Naive thymus-derived CD8-positive, alpha-beta T cell (primary cell): ENCODE data around the gene NECAB2. TPM values are rescaled to one million over a fixed set of nuclear protein-coding genes. Genes with fewer than 3 reads are reported as not detected.

Experiments used
- ATAC-seq, 2 donors: fragments of 150-1000 bp; cut with Tn5 transposase in 1 of 2; sonication (Bioruptor Pico), chemical (Tn5 transposase) in 1 of 2; 1 replicate in 1 of 2; 2 replicates in 1 of 2; pipeline ENCODE4 v1.10.0; 2021; ENCODE audit warnings: mild to moderate bottlenecking in 2 of 2, moderate library complexity in 2 of 2
- POLR2A ChIA-PET: fragments of 350-600 bp; sonication (Branson Sonifier 250); formaldehyde crosslinking; loops from one replicate; lab custom pipeline; 2021; ENCODE audit warnings: antibody characterized with exemption; lab: Charles Lee
- DNase-seq, 10 donors: peaks; one replicate each; pipeline versions ENCODE4 v3.0.0 to v3.0.0-alpha.2; 2020 to 2022
- H3K27ac Mint-ChIP-seq, 10 donors: one replicate each; pipeline ENCODE4 v1.8.0; 2020 to 2022; ENCODE audit warnings: mild to moderate bottlenecking in 10 of 10, mixed read lengths in 10 of 10, moderate library complexity in 4 of 10, inconsistent platforms in 1 of 10
- H3K27me3 Mint-ChIP-seq, 5 donors: one replicate each; pipeline ENCODE4 v1.8.0; 2021 to 2022; ENCODE audit warnings: mixed read lengths in 5 of 5
- H3K36me3 Mint-ChIP-seq, 3 donors: one replicate each; pipeline ENCODE4 v1.8.0; 2020 to 2022; ENCODE audit warnings: mixed read lengths in 3 of 3, mild to moderate bottlenecking in 2 of 3, inconsistent platforms in 1 of 3
- H3K4me1 Mint-ChIP-seq, 4 donors: one replicate each; pipeline ENCODE4 v1.8.0; 2021 to 2022; ENCODE audit warnings: mixed read lengths in 4 of 4
- H3K4me3 Mint-ChIP-seq, 10 donors: one replicate each; pipeline ENCODE4 v1.8.0; 2020 to 2022; ENCODE audit warnings: mild to moderate bottlenecking in 10 of 10, mixed read lengths in 10 of 10, moderate library complexity in 6 of 10, inconsistent platforms in 1 of 10
- H3K9me3 Mint-ChIP-seq, 9 donors: one replicate each; pipeline ENCODE4 v1.8.0; 2020 to 2022; ENCODE audit warnings: mixed read lengths in 9 of 9, mild to moderate bottlenecking in 3 of 9, inconsistent platforms in 1 of 9, moderate library complexity in 1 of 9
- polyA plus RNA-seq, 3 donors: library from polyadenylated mRNA; unstranded; fragments of 300-500 nt; fragmentation: Illumina TruSeq; gene quantifications; one replicate each; pipeline ENCODE4 v1.2.3, GENCODE V29; 2021
- total RNA-seq, 8 experiments: library from RNA in 2 of 8; stranded (reverse) in 2 of 8; gene quantifications; one replicate each; pipeline ENCODE4 v1.2.3 and lab custom pipeline; 2021 to 2026

NECAB2 gene
- total and polyA plus RNA-seq, 5 experiments from 2014 or later = not detected

- H3K27me3 Mint-ChIP-seq = peaks cover 12 to 48% (median 26%) of the 10 kb centered on the region in 5 donors
- no peak for DNase-seq
- H3K36me3 Mint-ChIP-seq = peaks cover 0 to 8% (median 0%) of the 10 kb centered on the region in 3 donors
- no peaks in the 10 kb centered on the region for H3K9me3 Mint-ChIP-seq
- no peak overlapping the region for H3K4me3 Mint-ChIP-seq
- no peak for ATAC-seq
- H3K4me1 Mint-ChIP-seq = peaks cover 0 to 5% (median 2%) of the 10 kb centered on the region in 4 donors
- H3K27ac Mint-ChIP-seq = no peak overlapping the region
- POLR2A ChIA-PET = no interaction called here
Measured at GRCh38 chr16:84043486-84044117, 75.6 kb downstream of the NECAB2 start.

DNA sequence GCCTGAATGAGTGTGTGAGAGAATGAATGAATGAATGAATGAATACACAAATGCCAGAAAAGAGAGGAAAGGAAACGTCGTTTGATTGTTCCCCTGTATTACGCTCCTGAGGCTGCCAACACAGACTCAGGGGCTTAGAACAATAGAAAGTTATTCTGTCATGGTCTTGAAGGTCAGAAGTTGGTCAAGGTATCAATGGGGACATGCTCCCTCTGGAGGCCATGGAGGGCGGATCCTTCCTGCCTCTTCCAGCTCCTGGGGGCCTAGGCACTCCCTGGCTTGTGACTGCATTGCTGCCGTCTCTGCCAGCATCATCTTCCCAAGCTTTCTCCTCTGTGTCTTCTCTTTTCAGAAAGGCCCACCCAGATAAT lies 76.1 kb downstream of the NECAB2 start:
- POLR2A ChIA-PET = no interaction called here
- DNase-seq (no peak), ATAC-seq (no peak)
- Mint-ChIP-seq H3K4me3 (no peak overlapping the region), H3K4me1 (peaks cover 0 to 5% (median 2%) of the 10 kb centered on the region in 4 donors), H3K27ac (no peak overlapping the region), H3K36me3 (peaks cover 0 to 13% (median 0%) of the 10 kb centered on the region in 3 donors), H3K27me3 (peaks cover 12 to 48% (median 24%) of the 10 kb centered on the region in 5 donors), H3K9me3 (no peaks in the 10 kb centered on the region)

DNA sequence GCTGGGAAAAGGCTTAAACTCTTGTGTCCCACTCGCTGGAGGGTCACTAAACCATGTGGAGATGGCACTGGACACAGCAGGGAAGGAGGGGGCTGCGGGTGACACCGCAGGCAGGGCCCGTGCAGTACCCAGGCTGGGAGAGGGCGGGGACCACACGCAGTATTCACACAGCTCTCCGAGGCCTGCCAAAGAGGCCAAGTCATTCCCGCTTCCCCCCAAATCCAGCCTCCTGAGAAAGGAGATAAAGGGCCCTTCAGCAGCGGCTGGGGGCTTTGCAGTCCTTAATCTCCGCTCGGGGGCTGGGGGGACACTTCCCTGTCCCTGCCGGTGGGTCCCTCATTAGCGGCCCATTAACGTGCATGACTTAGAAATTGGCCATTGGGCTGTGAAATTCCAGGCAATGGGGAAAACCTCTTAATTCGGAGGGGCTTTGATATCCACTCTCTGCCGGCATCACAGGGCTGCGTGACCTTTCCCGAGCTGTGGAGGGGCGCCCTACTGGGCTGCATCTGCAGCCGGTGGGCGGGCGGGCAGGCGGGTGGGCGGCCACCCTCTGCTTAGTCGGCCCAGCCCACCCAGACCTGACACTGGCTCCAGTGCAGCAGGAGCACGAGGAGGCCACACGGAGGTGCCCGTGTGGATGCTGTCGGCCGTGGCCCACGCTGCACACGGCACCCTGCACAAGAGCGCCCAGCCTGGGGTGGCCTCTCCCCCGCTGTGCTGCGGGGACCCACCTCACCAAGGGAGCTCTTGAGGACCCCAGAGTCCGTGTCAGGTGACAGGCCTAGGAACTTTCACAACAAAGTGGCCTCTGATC lies 77.2 kb downstream of the NECAB2 start:
- Mint-ChIP-seq H3K4me1 (peaks cover 0 to 5% (median 2%) of the 10 kb centered on the region in 4 donors), H3K36me3 (peaks cover 0 to 19% (median 0%) of the 10 kb centered on the region in 3 donors), H3K4me3 (no peak overlapping the region), H3K9me3 (no peaks in the 10 kb centered on the region), H3K27me3 (peaks cover 11 to 42% (median 20%) of the 10 kb centered on the region in 5 donors), H3K27ac (peak overlapping the region in 1 of 10 donors; percentile 71)
- POLR2A ChIA-PET = no interaction called here
- DNase-seq = peak in 1 of 10 donors; percentile 32
- ATAC-seq = no peak

GRCh38 chr16:84045818-84046470 lies 77.9 kb downstream of the NECAB2 start:
- Mint-ChIP-seq H3K4me1 (peaks cover 0 to 5% (median 2%) of the 10 kb centered on the region in 4 donors), H3K4me3 (no peak overlapping the region), H3K9me3 (no peaks in the 10 kb centered on the region), H3K27me3 (peaks cover 7 to 35% (median 15%) of the 10 kb centered on the region in 5 donors), H3K27ac (peak overlapping the region in 2 of 10 donors; percentile 46 to 53), H3K36me3 (peaks cover 0 to 21% (median 0%) of the 10 kb centered on the region in 3 donors)
- POLR2A ChIA-PET = no interaction called here
- DNase-seq (peak in 1 of 10 donors; percentile 59), ATAC-seq (no peak)

DNA sequence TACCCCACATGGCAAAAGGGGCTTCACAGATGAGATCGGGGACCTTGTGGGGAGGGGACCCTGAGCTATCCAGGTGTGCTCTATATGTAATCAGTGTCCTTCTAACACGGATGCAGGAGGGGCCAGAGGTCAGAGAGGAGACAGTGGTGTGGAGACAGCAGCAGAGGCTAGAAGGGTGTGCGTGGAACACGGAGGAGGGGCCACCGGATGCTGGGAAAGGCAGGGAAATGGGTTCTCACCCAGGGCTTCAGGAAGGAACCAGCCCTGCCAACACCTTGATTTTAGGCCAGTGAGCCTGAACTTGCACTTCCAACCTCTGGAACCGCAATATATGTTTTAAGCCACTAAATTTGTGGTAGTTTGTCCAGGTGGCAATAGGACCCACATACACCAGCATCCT lies 79.2 kb downstream of the NECAB2 start:
- H3K9me3 Mint-ChIP-seq = no peaks in the 10 kb centered on the region
- peaks cover 7 to 27% (median 13%) of the 10 kb centered on the region in 5 donors for H3K27me3 Mint-ChIP-seq
- DNase-seq (peak in 1 of 10 donors; percentile 35), ATAC-seq (no peak)
- POLR2A ChIA-PET = no interaction called here
- H3K4me3 Mint-ChIP-seq = no peak overlapping the region
- peaks cover 0 to 23% (median 0%) of the 10 kb centered on the region in 3 donors for H3K36me3 Mint-ChIP-seq
- peak overlapping the region in 3 of 10 donors; percentile 12 to 63 (median 31) for H3K27ac Mint-ChIP-seq
- peaks cover 0 to 5% (median 2%) of the 10 kb centered on the region in 4 donors for H3K4me1 Mint-ChIP-seq

GRCh38 chr16:84047626-84048025 lies 79.6 kb downstream of the NECAB2 start:
- peak in 1 of 10 donors; percentile 59 for DNase-seq
- no peak overlapping the region for H3K4me3 Mint-ChIP-seq
- no peaks in the 10 kb centered on the region for H3K9me3 Mint-ChIP-seq
- peaks cover 0 to 27% (median 0%) of the 10 kb centered on the region in 3 donors for H3K36me3 Mint-ChIP-seq
- peak overlapping the region in 2 of 10 donors; percentile 3 to 31 for H3K27ac Mint-ChIP-seq
- peaks cover 7 to 23% (median 13%) of the 10 kb centered on the region in 5 donors for H3K27me3 Mint-ChIP-seq
- ATAC-seq = no peak
- peaks cover 0 to 5% (median 2%) of the 10 kb centered on the region in 4 donors for H3K4me1 Mint-ChIP-seq
- POLR2A ChIA-PET = no interaction called here

GRCh38 chr16:84048270-84048669 lies 80.2 kb downstream of the NECAB2 start:
- peaks cover 0 to 5% (median 2%) of the 10 kb centered on the region in 4 donors for H3K4me1 Mint-ChIP-seq
- POLR2A ChIA-PET = no interaction called here
- DNase-seq (peak in 1 of 10 donors; percentile 44), ATAC-seq (no peak)
- H3K4me3 Mint-ChIP-seq = no peak overlapping the region
- peaks cover 4 to 16% (median 12%) of the 10 kb centered on the region in 5 donors for H3K27me3 Mint-ChIP-seq
- H3K27ac Mint-ChIP-seq = no peak overlapping the region
- no peaks in the 10 kb centered on the region for H3K9me3 Mint-ChIP-seq
- peaks cover 0 to 33% (median 3%) of the 10 kb centered on the region in 3 donors for H3K36me3 Mint-ChIP-seq

- peak overlapping the region in 1 of 10 donors; percentile 43 for H3K27ac Mint-ChIP-seq
- ATAC-seq = no peak
- H3K27me3 Mint-ChIP-seq = peaks cover 0 to 10% (median 7%) of the 10 kb centered on the region in 5 donors
- POLR2A ChIA-PET = no interaction called here
- no peak overlapping the region for H3K4me3 Mint-ChIP-seq
- H3K36me3 Mint-ChIP-seq = peaks cover 0 to 39% (median 7%) of the 10 kb centered on the region in 3 donors
- peaks cover 0 to 5% (median 1%) of the 10 kb centered on the region in 4 donors for H3K4me1 Mint-ChIP-seq
- DNase-seq = peak in 1 of 10 donors; percentile 14
- H3K9me3 Mint-ChIP-seq = no peaks in the 10 kb centered on the region
Measured at GRCh38 chr16:84048871-84049270, 80.8 kb downstream of the NECAB2 start.

- H3K4me1 Mint-ChIP-seq = no peaks in the 10 kb centered on the region
- H3K36me3 Mint-ChIP-seq = peaks cover 0 to 46% (median 9%) of the 10 kb centered on the region in 3 donors
- no peaks in the 10 kb centered on the region for H3K9me3 Mint-ChIP-seq
- DNase-seq = peak in 1 of 10 donors; percentile 37
- no peak for ATAC-seq
- POLR2A ChIA-PET = no interaction called here
- H3K4me3 Mint-ChIP-seq = no peak overlapping the region
- H3K27me3 Mint-ChIP-seq = peaks cover 0 to 4% (median under 1%) of the 10 kb centered on the region in 5 donors
- peak overlapping the region in 1 of 10 donors; percentile 18 for H3K27ac Mint-ChIP-seq
Measured at GRCh38 chr16:84049403-84050060, 81.5 kb downstream of the NECAB2 start.

GRCh38 chr16:84050316-84050715 lies 82.3 kb downstream of the NECAB2 start:
- Mint-ChIP-seq H3K27ac (peak overlapping the region in 1 of 10 donors; percentile 46), H3K9me3 (no peaks in the 10 kb centered on the region), H3K4me1 (no peaks in the 10 kb centered on the region), H3K27me3 (no peaks in the 10 kb centered on the region), H3K36me3 (peaks cover 0 to 53% (median 9%) of the 10 kb centered on the region in 3 donors), H3K4me3 (no peak overlapping the region)
- DNase-seq (peak in 1 of 10 donors; percentile 23), ATAC-seq (no peak)
- POLR2A ChIA-PET = no interaction called here

DNA sequence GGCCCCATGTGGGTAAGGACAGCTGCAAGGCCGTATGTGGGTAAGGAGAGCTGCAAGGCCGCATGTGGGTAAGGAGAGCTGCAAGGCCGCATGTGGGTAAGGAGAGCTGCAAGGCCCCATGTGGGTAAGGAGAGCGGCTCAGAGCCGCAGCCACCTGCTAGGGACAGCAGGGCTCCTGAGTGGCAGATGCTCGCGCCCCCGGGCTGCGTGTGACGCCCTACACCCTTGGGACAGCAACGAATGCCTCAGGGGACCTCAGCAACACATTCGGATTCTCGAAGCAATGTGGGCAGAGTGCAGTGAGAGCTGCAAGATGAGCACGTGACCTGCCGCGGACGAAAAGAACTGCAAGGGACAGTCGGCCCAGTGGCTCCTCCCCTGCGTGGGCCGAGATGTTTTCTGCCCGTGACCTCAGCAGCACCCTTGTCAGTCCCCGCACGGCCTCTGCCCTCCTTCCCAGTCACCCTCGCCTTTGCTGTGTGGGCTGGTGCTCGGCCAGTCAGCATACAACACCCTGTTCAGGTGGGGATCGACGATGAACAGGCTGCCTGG lies 84.1 kb downstream of the NECAB2 start:
- Mint-ChIP-seq H3K27ac (peak overlapping the region in 1 of 10 donors; percentile 40), H3K9me3 (no peaks in the 10 kb centered on the region), H3K27me3 (no peaks in the 10 kb centered on the region), H3K4me1 (peaks cover 0 to 3% (median 0%) of the 10 kb centered on the region in 4 donors), H3K4me3 (peak overlapping the region in 1 of 10 donors; percentile 24), H3K36me3 (peaks cover 0 to 70% (median 9%) of the 10 kb centered on the region in 3 donors)
- no peak for ATAC-seq
- peak in 1 of 10 donors; percentile 23 for DNase-seq
- POLR2A ChIA-PET = no interaction called here
